IMR-90 (cell line): Measurements from ENCODE around the gene AATF.

Experiments
- CEBPB ChIP-seq: IDR thresholded peaks from 2 replicates; pipeline ENCODE4 v1.6.1; 2012; ENCODE audit warnings: low read depth, low read length, improper control_type of control experiment
- CTCF ChIP-seq: conservative IDR thresholded peaks from 2 replicates; pipeline ENCODE4 v1.5.1; 2012; ENCODE audit warnings: mild to moderate bottlenecking, low read depth, low read length, improper control_type of control experiment
- ELK1 ChIP-seq: fragments of 150-350 bp; IDR thresholded peaks from 2 replicates; pipeline ENCODE4 v1.6.1; 2016; ENCODE audit warnings: low read depth, mild to moderate bottlenecking, low read length, moderate library complexity, borderline replicate concordance
- FOS ChIP-seq: fragments of 150-350 bp; IDR thresholded peaks from 2 replicates; pipeline ENCODE4 v1.6.1; 2016; ENCODE audit warnings: low read depth, low read length
- MAFK ChIP-seq: IDR thresholded peaks from 2 replicates; pipeline ENCODE4 v1.6.1; 2012; ENCODE audit warnings: low read depth, low read length, improper control_type of control experiment
- MAZ ChIP-seq: IDR thresholded peaks from 2 replicates; pipeline ENCODE4 v1.6.1; 2012; ENCODE audit warnings: low read depth, mild to moderate bottlenecking, low read length, improper control_type of control experiment, moderate library complexity, borderline replicate concordance
- MXI1 ChIP-seq: IDR thresholded peaks from 2 replicates; pipeline ENCODE4 v1.6.1; 2012; ENCODE audit warnings: low read depth, mild to moderate bottlenecking, low read length, moderate library complexity, borderline replicate concordance
- POLR2A ChIP-seq: IDR thresholded peaks from 2 replicates; pipeline ENCODE4 v1.6.1; 2012; ENCODE audit warnings: mild to moderate bottlenecking, low read depth, low read length
- RAD21 ChIP-seq: IDR thresholded peaks from 2 replicates; pipeline ENCODE4 v1.6.1; 2012; ENCODE audit warnings: low read length, improper control_type of control experiment
- RCOR1 ChIP-seq: IDR thresholded peaks from 2 replicates; pipeline ENCODE4 v1.6.1; 2012; ENCODE audit warnings: mild to moderate bottlenecking, low read length, improper control_type of control experiment; ENCODE audit not compliant: insufficient replicate concordance
- RFX5 ChIP-seq: IDR thresholded peaks from 2 replicates; pipeline ENCODE4 v1.8.0; 2012; ENCODE audit warnings: low read depth, mild to moderate bottlenecking, low read length, moderate library complexity
- USF2 ChIP-seq: fragments of 150-350 bp; IDR thresholded peaks from 2 replicates; pipeline ENCODE4 v1.6.1; 2017; ENCODE audit warnings: mild to moderate bottlenecking, antibody characterized with exemption, low read length, low read depth

- TF ChIP-seq CTCF (no peak), POLR2A (no peak), RAD21 (no peak), ELK1 (no peak), CEBPB (no peak), RCOR1 (no peak), MAZ (no peak), RFX5 (no peak), FOS (no peak), MXI1 (no peak), MAFK (no peak), USF2 (no peak)
Measured at GRCh38 chr17:37096071-37096470, 147.3 kb downstream of the AATF start.
